ENCODE data around the gene SPHK1. TPM values are rescaled to one million over a fixed set of nuclear protein-coding genes. Genes with fewer than 3 reads are reported as not detected.

SPHK1 gene
- total and polyA plus RNA-seq, 3 donors from 2014 or later, result 8.0 to 17.7 (median 14.7) TPM

- H3K4me1 ChIP-seq, result peaks cover 21% of the 10 kb centered on the region
- intact Hi-C loops (cut with DNase I; ENCODE audit: low total_unique reads), result no loop called here
- no peak for DNase-seq
- TF ChIP-seq CTCF (IDR thresholded peaks at IDR 0.05) (no peak), POLR2A (IDR thresholded peaks at IDR 0.05) (no peak)
- no peak overlapping the region for H3K4me3 ChIP-seq
- no peaks in the 10 kb centered on the region for H3K27me3 ChIP-seq
- H3K36me3 ChIP-seq (ENCODE audit: low read depth, missing control alignments), result no peaks in the 10 kb centered on the region
- no peak overlapping the region for H3K27ac ChIP-seq
- 53 to 68% methylated on average over 2 of the region's 2 CpGs for WGBS, 2 donors
- no peaks in the 10 kb centered on the region for H3K9me3 ChIP-seq
These were observed 23.9 kb upstream of the SPHK1 start for GRCh38 chr17:76360461-76360860.

DNA sequence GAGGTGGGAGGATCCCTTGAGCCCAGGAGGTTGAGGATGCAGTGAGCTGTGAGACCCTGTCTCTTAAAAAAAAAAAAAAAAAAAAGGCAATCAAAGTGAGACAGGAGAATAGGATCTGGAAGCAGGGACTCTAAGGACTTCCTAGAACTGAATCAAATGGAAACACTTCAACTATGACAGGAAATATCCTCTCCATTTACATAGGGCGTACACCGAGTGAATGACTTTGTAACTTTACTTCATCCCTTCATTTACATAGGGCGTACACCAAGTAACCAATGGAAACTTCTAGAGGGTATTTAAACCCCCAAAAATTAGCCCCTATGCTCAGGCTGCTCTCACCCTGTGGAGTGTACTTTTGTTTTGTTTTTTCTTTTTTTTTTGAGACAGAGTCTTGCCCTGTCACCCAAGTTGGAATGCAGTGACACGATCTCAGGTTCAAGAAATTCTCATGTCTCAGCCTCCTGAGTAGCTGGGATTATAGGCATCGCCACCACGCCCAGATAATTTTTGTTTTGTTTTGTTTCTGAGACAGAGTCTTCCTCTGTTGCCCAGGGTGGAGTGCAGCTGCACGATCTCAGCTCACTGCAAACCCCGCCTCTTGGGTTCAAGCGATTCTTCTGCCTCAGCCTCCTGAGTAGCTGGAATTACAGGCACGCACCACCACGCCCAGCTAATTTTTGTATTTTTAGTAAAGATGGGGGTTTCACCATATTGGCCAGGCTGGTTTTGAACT, 21.1 kb upstream of the SPHK1 start:
- Histone ChIP-seq H3K4me1 (peaks cover 21% of the 10 kb centered on the region), H3K27me3 (no peaks in the 10 kb centered on the region), H3K27ac (no peak overlapping the region), H3K4me3 (no peak overlapping the region), H3K9me3 (no peaks in the 10 kb centered on the region), H3K36me3 (ENCODE audit: low read depth, missing control alignments) (no peaks in the 10 kb centered on the region)
- TF ChIP-seq CTCF (IDR thresholded peaks at IDR 0.05), result no peak
- no peak for TF ChIP-seq POLR2A (IDR thresholded peaks at IDR 0.05)
- intact Hi-C loops (cut with DNase I; ENCODE audit: low total_unique reads), result no loop called here
- 90 to 95% methylated on average over 11 of the region's 11 CpGs for WGBS, 2 donors
- no peak for DNase-seq

- peaks cover 21% of the 10 kb centered on the region for H3K4me1 ChIP-seq
- 70 to 82% methylated on average over 12 of the region's 12 CpGs for WGBS, 2 donors
- TF ChIP-seq POLR2A (IDR thresholded peaks at IDR 0.05) (no peak), CTCF (IDR thresholded peaks at IDR 0.05) (peak in 1 of 3 experiments; percentile 18)
- no peak overlapping the region for H3K27ac ChIP-seq
- H3K27me3 ChIP-seq, result no peaks in the 10 kb centered on the region
- H3K9me3 ChIP-seq, result no peaks in the 10 kb centered on the region
- H3K36me3 ChIP-seq (ENCODE audit: low read depth, missing control alignments), result no peaks in the 10 kb centered on the region
- no peak for DNase-seq
- intact Hi-C loops (cut with DNase I; ENCODE audit: low total_unique reads), result no loop called here
- no peak overlapping the region for H3K4me3 ChIP-seq
These were observed 19.0 kb upstream of the SPHK1 start for GRCh38 chr17:76365256-76365903.

DNA sequence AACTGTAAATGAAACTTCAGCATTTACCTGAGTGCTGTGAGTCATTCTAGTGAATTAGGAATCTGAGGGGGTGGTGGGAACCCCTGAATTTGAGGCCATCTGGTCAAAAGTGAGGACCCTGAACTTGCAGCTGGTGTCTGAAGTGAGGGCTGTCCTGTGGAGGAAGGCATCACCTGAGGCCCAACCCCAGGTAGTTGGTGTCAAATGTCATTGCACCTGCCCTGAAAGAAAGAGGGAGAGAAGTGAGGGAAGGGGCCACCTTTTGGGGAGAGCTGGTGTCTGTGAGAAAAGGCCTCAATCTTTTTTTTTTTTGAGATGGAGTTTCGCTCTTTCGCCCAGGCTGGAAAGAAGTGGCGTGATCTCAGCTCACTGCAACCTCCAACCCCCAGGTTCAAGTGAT, 18.2 kb upstream of the SPHK1 start:
- H3K9me3 ChIP-seq, result no peaks in the 10 kb centered on the region
- no peak overlapping the region for H3K4me3 ChIP-seq
- WGBS, 2 donors, result 92 to 98% methylated on average over 3 of the region's 3 CpGs
- TF ChIP-seq CTCF (IDR thresholded peaks at IDR 0.05), result no peak
- TF ChIP-seq POLR2A (IDR thresholded peaks at IDR 0.05), result no peak
- no peaks in the 10 kb centered on the region for H3K36me3 ChIP-seq (ENCODE audit: low read depth, missing control alignments)
- peaks cover 19% of the 10 kb centered on the region for H3K4me1 ChIP-seq
- no peak for DNase-seq
- no peak overlapping the region for H3K27ac ChIP-seq
- H3K27me3 ChIP-seq, result no peaks in the 10 kb centered on the region
- intact Hi-C loops (cut with DNase I; ENCODE audit: low total_unique reads), result no loop called here
